H1 (cell line): ENCODE data around the gene TPRKB.

Experiments used
- EZH2 ChIP-seq: fragments of 200-600 bp; sonication (generic); IDR thresholded peaks from 2 replicates; pipeline ENCODE4 v1.7.1; 2012; ENCODE audit warnings: low read depth, mild to moderate bottlenecking, moderate library complexity, low read length, inconsistent platforms; ENCODE audit not compliant: severe bottlenecking
- PHF8 ChIP-seq: fragments of 200-600 bp; sonication (generic); conservative IDR thresholded peaks from 2 replicates; pipeline ENCODE4 v1.7.1; 2012; ENCODE audit warnings: low read depth, mild to moderate bottlenecking, inconsistent platforms, low read length, moderate library complexity
- SP1 ChIP-seq: IDR thresholded peaks from 2 replicates; pipeline ENCODE4 v1.6.1; 2011; ENCODE audit warnings: low read depth, low read length

GRCh38 chr2:73749314-73749713 lies 12.2 kb upstream of the TPRKB start:
- no peak for TF ChIP-seq EZH2
- no peak for TF ChIP-seq PHF8
- TF ChIP-seq SP1, result no peak
